CD4-positive, alpha-beta T cell treated with Interleukin-4 for 1 hour (primary cell): ENCODE data around the gene ZBED1.
"Not testable (repeated sequence)": the region's sequence is repeated elsewhere in the genome, so short reads cannot be mapped to it uniquely, and the experiment has no call there.

ENCODE experiments used
- DNase-seq, 2 donors: peaks; one replicate each; pipeline ENCODE4 v3.0.0-alpha.2; 2020 to 2022

Gene ZBED1

DNA sequence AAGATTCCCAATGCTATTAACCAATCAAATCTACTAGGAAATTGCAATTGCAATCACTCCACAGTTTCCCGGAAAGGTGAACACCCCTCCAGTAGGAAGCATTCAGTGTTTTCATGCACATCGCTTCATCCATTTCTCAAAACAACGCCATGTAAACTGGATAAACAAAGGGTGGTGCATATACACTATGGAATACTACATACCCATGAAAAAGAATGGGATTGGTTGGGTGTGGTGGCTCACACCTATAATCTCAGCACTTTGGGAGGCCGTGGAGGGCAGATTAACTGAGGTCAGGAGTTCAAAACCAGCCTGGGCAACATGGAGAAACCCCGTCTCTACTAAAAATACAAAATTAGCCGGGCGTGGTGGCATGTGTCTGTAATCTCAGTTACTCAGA, 29.1 kb downstream of the ZBED1 start:
- DNase-seq = no peak

DNA sequence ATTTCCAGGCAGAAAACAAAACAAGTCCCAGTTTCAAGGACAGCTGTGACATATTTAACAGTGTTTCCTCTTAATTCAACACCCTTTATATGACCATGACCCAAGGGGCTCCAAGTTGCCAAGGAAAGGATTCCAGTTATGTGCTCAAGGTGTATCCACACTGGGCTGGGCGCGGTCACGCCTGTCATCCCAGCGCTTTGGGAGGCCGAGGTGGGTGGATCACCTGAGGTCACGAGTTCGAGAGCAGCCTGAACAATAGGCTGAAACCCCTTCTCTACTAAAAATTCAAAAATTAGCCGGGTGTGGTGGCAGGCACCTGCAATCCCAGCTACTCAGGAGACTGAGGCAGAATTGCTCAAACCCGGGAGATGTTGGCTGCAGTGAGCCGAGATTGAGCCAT, 29.6 kb downstream of the ZBED1 start:
- not testable (repeated sequence) for DNase-seq

- DNase-seq = not testable (repeated sequence)
These were observed 30.9 kb downstream of the ZBED1 start for GRCh38 chrX:2469852-2470251.

DNA sequence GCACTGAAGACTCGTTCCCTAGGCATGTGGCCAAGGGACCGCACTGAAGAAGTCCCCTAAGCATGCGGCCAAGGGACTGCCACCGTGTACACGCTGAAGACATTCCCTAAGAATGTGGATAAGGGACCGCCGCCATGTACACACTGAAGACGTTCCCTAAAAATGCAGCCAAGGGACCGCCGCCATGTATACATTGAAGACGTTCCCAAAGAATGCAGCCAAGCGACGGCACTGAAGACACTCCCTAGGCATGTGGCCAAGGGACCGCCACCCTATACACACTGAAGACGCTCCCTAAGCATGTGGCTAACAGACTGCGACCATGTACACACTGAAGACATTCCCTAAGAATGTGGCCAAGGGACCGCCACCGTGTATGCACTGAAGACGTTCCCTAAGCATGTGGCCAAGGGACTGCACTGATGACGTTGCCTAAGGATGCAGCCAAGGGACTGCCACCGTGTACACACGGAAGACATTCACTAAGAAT, 31.5 kb downstream of the ZBED1 start:
- DNase-seq = no peak

- DNase-seq = no peak
These were observed 32.2 kb downstream of the ZBED1 start for GRCh38 chrX:2468261-2469195.

GRCh38 chrX:2466876-2467656, 33.7 kb downstream of the ZBED1 start:
- DNase-seq = no peak

GRCh38 chrX:2464677-2465166, 36.1 kb downstream of the ZBED1 start:
- no peak for DNase-seq

GRCh38 chrX:2463973-2464676, 36.7 kb downstream of the ZBED1 start:
- no peak for DNase-seq

DNA sequence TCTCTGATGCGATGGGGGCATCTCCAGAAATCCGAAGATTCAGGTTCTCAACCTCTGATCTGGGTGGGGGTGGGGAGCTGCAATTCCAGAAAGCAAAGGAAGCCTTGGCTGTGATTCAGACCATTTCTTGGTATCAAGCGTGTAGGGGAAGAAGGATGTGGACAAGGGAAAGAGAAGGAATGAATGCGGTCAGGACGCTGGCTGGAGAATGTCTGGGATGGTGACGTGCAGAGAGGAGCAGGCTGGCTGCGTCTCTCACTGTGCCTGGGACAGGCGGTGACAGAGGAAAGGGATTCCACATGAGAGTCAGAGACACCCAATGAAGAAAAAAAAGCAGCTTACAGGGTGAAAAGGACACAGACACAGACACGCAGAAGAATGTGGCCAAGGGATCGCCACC, 37.3 kb downstream of the ZBED1 start:
- not testable (repeated sequence) for DNase-seq

- DNase-seq = no peak
These were observed 38.0 kb downstream of the ZBED1 start for GRCh38 chrX:2462780-2463179.

- DNase-seq = no peak
These were observed 38.7 kb downstream of the ZBED1 start for GRCh38 chrX:2462074-2462473.

DNA sequence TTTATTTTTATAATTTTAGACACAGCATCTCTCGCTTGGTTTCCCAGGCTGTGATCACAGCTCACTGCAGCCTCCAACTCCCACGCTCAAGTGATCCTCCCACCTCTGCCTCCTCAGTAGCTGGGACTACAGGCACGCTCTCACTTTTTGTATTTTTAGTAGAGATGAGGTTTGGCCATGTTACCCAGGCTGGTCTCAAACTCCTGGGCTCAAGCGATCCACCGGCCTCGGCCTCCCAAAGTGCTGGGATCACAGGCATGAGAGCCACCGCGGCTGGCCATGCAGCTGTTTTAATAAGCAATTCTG, 39.1 kb downstream of the ZBED1 start:
- no peak for DNase-seq

- not testable (repeated sequence) for DNase-seq
These were observed 39.7 kb downstream of the ZBED1 start for GRCh38 chrX:2460821-2461710.

- not testable (repeated sequence) for DNase-seq
These were observed 40.7 kb downstream of the ZBED1 start for GRCh38 chrX:2460048-2460447.

DNA sequence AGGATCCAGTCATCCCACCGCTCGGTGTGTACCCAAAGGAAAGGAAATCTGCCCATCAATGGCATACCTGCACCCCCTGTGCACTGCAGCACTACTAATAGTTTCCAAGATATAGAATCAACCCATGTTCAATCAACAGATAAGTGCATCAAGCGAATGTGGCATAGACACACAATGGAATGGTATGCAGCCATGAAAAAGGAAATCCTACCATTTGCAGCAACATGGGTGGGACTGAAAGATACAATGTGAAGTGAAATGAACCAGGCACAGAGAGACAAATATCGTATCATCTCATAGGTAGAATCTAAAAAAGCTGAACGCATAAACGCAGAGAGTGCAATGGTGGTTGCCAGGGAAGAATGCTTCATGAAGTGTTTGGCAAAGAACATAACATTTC, 42.5 kb downstream of the ZBED1 start:
- no peak for DNase-seq

- DNase-seq = no peak
These were observed 43.3 kb downstream of the ZBED1 start for GRCh38 chrX:2457289-2458133.

DNA sequence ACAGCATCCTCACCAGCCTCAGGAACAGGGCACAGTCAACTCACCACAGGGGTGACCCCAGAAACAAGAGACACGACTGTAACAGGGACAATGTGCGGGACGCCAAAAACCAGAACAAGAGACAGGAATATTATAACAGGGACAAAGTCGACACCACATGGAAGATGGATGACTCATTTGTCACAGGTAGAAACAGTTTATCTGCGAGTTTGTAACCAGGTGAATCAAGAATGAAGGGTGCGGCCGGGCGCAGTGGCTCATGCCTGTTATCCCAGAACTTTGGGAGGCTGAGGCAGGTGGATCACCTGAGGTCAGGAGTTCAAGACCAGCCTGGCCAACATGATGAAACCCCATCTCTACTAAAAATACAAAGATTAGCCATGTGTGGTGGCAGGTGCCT, 44.7 kb downstream of the ZBED1 start:
- not testable (repeated sequence) for DNase-seq

DNA sequence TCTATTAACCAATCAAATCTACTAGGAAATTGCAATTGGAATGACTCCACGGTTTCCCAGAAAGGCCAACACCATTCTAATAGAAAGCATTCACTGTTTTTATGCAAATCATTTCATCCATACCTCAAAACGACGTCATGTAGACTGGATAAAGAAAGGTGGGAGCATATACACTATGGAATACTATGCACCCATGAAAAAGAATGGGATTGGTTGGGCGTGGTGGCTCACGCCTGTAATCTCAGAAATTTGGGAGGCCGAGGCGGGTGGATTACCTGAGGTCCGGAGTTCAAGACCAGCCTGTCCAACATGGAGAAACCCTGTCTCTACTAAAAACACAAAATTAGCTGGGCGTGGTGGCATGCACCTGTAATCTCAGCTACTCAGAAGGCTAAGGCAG, 46.2 kb downstream of the ZBED1 start:
- DNase-seq = not testable (repeated sequence)

DNA sequence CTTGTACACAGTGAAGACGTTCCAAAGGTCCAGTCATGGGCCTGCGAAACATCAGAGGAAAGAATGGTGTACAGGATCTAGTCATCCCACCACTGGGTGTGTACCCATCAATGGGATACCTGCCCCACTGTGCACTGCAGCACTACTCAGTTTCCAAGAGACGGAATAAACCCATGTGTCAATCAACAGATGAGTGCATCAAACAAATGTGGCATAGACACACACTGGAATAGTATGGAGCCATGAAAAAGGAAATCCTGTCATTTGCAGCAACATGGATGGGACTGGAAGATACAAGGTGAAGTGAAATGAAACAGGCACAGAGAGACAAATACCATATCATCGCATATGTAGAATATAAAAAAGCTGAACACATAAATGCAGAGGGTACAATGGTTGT, 48.0 kb downstream of the ZBED1 start:
- no peak for DNase-seq

DNA sequence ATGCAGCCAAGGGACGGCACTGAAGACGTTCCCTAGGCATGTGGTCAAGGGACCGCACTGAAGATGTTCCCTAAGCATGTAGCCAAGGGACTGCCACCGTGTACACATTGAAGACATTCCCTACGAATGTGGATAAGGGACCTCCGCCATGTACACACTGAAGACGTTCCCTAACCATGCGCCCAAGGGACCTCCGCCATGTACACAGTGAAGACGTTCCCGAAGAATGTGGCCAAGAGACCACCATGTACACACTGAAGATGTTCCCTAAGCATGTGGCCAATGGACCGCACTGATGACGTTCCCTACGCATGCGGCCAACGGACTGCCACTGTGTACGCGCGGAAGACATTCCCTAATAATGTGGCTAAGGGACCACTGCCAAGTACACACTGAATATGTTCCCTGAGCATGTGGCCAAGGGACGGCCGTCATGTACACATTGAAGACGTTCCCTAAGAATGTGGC, 48.4 kb downstream of the ZBED1 start:
- DNase-seq = no peak
